ENCODE measurements around the gene PMIS2.
A peak's percentile ranks its signal among the peaks of the same experiment; 100 is the strongest.

Gene PMIS2

GRCh38 chr19:35622750-35623149, 36.8 kb downstream of the PMIS2 start:
- no peaks in the 10 kb centered on the region for H3K36me3 ChIP-seq (ENCODE audit: control insufficient read depth, insufficient read depth, low read length)
- no peak overlapping the region for H3K4me3 ChIP-seq (ENCODE audit: low read depth, low read length)
- H2AFZ ChIP-seq: no peak overlapping the region
- H3K4me2 ChIP-seq (ENCODE audit: low read length): no peak overlapping the region
- H3K9ac ChIP-seq: no peak overlapping the region
- H3K4me1 ChIP-seq: no peaks in the 10 kb centered on the region
- no peak for TF ChIP-seq CTCF (IDR thresholded peaks at IDR 0.05)
- H3K9me3 ChIP-seq (ENCODE audit: control insufficient read depth, low read length): no peaks in the 10 kb centered on the region
- no peak overlapping the region for H3K27ac ChIP-seq
- no peaks in the 10 kb centered on the region for H3K27me3 ChIP-seq (ENCODE audit: control insufficient read depth, insufficient read depth, low read length)
- no peaks in the 10 kb centered on the region for H3K79me2 ChIP-seq

GRCh38 chr19:35623327-35624010, 37.5 kb downstream of the PMIS2 start:
- Histone ChIP-seq H3K27ac (no peak overlapping the region), H3K4me2 (ENCODE audit: low read length) (no peak overlapping the region), H3K4me1 (no peaks in the 10 kb centered on the region), H3K27me3 (ENCODE audit: control insufficient read depth, insufficient read depth, low read length) (no peaks in the 10 kb centered on the region), H3K9ac (no peak overlapping the region), H3K79me2 (no peaks in the 10 kb centered on the region), H2AFZ (no peak overlapping the region), H3K4me3 (ENCODE audit: low read depth, low read length) (no peak overlapping the region), H3K9me3 (ENCODE audit: control insufficient read depth, low read length) (no peaks in the 10 kb centered on the region), H3K36me3 (ENCODE audit: control insufficient read depth, insufficient read depth, low read length) (no peaks in the 10 kb centered on the region)
- no peak for TF ChIP-seq CTCF (IDR thresholded peaks at IDR 0.05)

- peak overlapping the region; percentile 87 for H3K4me2 ChIP-seq (ENCODE audit: low read length)
- no peaks in the 10 kb centered on the region for H3K36me3 ChIP-seq (ENCODE audit: control insufficient read depth, insufficient read depth, low read length)
- H2AFZ ChIP-seq: peak overlapping the region; percentile 78
- H3K79me2 ChIP-seq: peaks cover 3% of the 10 kb centered on the region
- no peaks in the 10 kb centered on the region for H3K9me3 ChIP-seq (ENCODE audit: control insufficient read depth, low read length)
- no peak for TF ChIP-seq CTCF (IDR thresholded peaks at IDR 0.05)
- H3K9ac ChIP-seq: peak overlapping the region; percentile 1
- H3K27ac ChIP-seq: peak overlapping the region; percentile 67
- H3K4me3 ChIP-seq (ENCODE audit: low read depth, low read length): peak overlapping the region; percentile 97
- H3K27me3 ChIP-seq (ENCODE audit: control insufficient read depth, insufficient read depth, low read length): no peaks in the 10 kb centered on the region
- no peaks in the 10 kb centered on the region for H3K4me1 ChIP-seq
These were observed 42.2 kb downstream of the PMIS2 start for GRCh38 chr19:35628264-35628564.

GRCh38 chr19:35628565-35629331, 42.8 kb downstream of the PMIS2 start, which contains the start of gene RBM42:
Gene RBM42, plus strand, starts transcription at chr19:35629036. Its CDS starts 118 bp downstream, at chr19:35629154.
- H3K27ac ChIP-seq: peak within 1 kb of the TSS; percentile 67
- H3K9me3 ChIP-seq (ENCODE audit: control insufficient read depth, low read length): no peaks in the 10 kb centered on the region
- H3K4me3 ChIP-seq (ENCODE audit: low read depth, low read length): peak within 1 kb of the TSS; percentile 97
- H3K9ac ChIP-seq: peak within 1 kb of the TSS; percentile 64
- no peaks in the 10 kb centered on the region for H3K36me3 ChIP-seq (ENCODE audit: control insufficient read depth, insufficient read depth, low read length)
- H3K4me2 ChIP-seq (ENCODE audit: low read length): peak within 1 kb of the TSS; percentile 87
- H3K27me3 ChIP-seq (ENCODE audit: control insufficient read depth, insufficient read depth, low read length): no peaks in the 10 kb centered on the region
- TF ChIP-seq CTCF (IDR thresholded peaks at IDR 0.05): no peak
- peak within 1 kb of the TSS; percentile 78 for H2AFZ ChIP-seq
- no peaks in the 10 kb centered on the region for H3K4me1 ChIP-seq
- peaks cover 3% of the 10 kb centered on the region for H3K79me2 ChIP-seq
